ENCODE data around the gene SSTR1. TPM values are rescaled to one million over a fixed set of nuclear protein-coding genes. Genes with fewer than 3 reads are reported as not detected.

SSTR1 gene
- total RNA-seq, 1 experiment from 2014 or later = not detected

- TF ChIP-seq EGR1 (IDR thresholded peaks at IDR 0.05; ENCODE audit: low read depth) (no peak), ZFX (IDR thresholded peaks at IDR 0.05) (no peak), SP1 (IDR thresholded peaks at IDR 0.05; ENCODE audit: low read depth) (no peak), REST (IDR thresholded peaks at IDR 0.05; ENCODE audit: low read depth) (no peak), MAX (IDR thresholded peaks at IDR 0.05) (no peak), CTCF (IDR thresholded peaks at IDR 0.05 in 2 of 3, conservative IDR thresholded peaks at IDR 0.05 in 1 of 3; ENCODE audit: borderline replicate concordance in 1 of 3, insufficient read depth in 1 of 3, low read depth in 2 of 3, low read length in 2 of 3) (no peak), ZBTB33 (IDR thresholded peaks at IDR 0.05; ENCODE audit: extremely low read depth, insufficient replicate concordance, low read length) (no peak), ATF3 (IDR thresholded peaks at IDR 0.05) (no peak), RAD21 (IDR thresholded peaks at IDR 0.05; ENCODE audit: low read depth) (no peak), CBX3 (IDR thresholded peaks at IDR 0.05; ENCODE audit: low read depth) (no peak), FOSL1 (IDR thresholded peaks at IDR 0.05; ENCODE audit: low read depth) (no peak), POLR2AphosphoS5 (IDR thresholded peaks at IDR 0.05; ENCODE audit: low read depth, low read length) (no peak), ELF1 (IDR thresholded peaks at IDR 0.05; ENCODE audit: borderline replicate concordance, low read depth) (no peak), YY1 (IDR thresholded peaks at IDR 0.05; ENCODE audit: extremely low read depth, insufficient replicate concordance, low read depth, low read length) (no peak), EZH2 (IDR thresholded peaks at IDR 0.05) (no peak), TCF7L2 (IDR thresholded peaks at IDR 0.05; ENCODE audit: borderline replicate concordance, extremely low read depth, insufficient read depth, insufficient read length) (no peak), JUND (IDR thresholded peaks at IDR 0.05) (no peak), ZNF274 (IDR thresholded peaks at IDR 0.05; ENCODE audit: low read depth, low read length) (no peak)
- ATAC-seq (no peak), DNase-seq (ENCODE audit: low read depth, low spot score) (no peak)
- Histone ChIP-seq H4K20me1 (ENCODE audit: insufficient read depth) (no peaks in the 10 kb centered on the region), H3K27ac (ENCODE audit: low read depth, low read length) (no peak overlapping the region), H3K4me2 (ENCODE audit: low read length) (no peak overlapping the region), H3K9me3 (ENCODE audit: control insufficient read depth in 1 of 2, insufficient read depth in 1 of 2, low read depth in 1 of 2, low read length in 2 of 2) (no peaks in the 10 kb centered on the region), H3K4me3 (replicated peaks in 1 of 2; ENCODE audit: low read depth in 1 of 2, low read length in 2 of 2) (no peak overlapping the region), H3K79me2 (ENCODE audit: insufficient read depth, low read length) (no peaks in the 10 kb centered on the region), H3K9ac (ENCODE audit: low read length) (no peak overlapping the region), H3K27me3 (ENCODE audit: insufficient read depth, low read length) (no peaks in the 10 kb centered on the region), H3K36me3 (ENCODE audit: control insufficient read depth in 1 of 2, insufficient read depth in 2 of 2, low read length in 2 of 2) (no peaks in the 10 kb centered on the region), H3K4me1 (ENCODE audit: control insufficient read depth in 1 of 2, insufficient read depth in 2 of 2, low read length in 2 of 2) (no peaks in the 10 kb centered on the region), H3K9me2 (ENCODE audit: insufficient read depth) (no peaks in the 10 kb centered on the region), H2AFZ (ENCODE audit: low read depth, low read length, poor library complexity, severe bottlenecking) (no peak overlapping the region)
- ChIA-PET CTCF (no interaction called here), POLR2A (no interaction called here), RAD21 (ENCODE audit: low non-redundant PET in 1 of 2, low total read pairs in 2 of 2, uncharacterized antibody in 2 of 2, unreplicated experiment in 2 of 2) (no interaction called here)
- intact Hi-C loops (cut with micrococcal nuclease) = no loop called here
- BruUV-seq (replicated peaks) = no TSS peak
Observed at GRCh38 chr14:38217553-38217952, 9.8 kb downstream of the SSTR1 start.

Measured in HCT116 (cell line).